Hematopoietic multipotent progenitor cell treated with erythropoietin and hydrocortisone succinate and interleukin-3 and kit ligand, for 15 days (in vitro differentiated cells): ENCODE data around the gene MLLT3.
"Not testable (repeated sequence)": the region's sequence is repeated elsewhere in the genome, so short reads cannot be mapped to it uniquely, and the experiment has no call there.

Source experiments
- DNase-seq: peaks from one replicate; pipeline ENCODE4 v3.0.0-alpha.2; 2015; ENCODE audit warnings: low spot score

MLLT3 gene

GRCh38 chr9:20622330-20623020 lies at the start of gene MLLT3:
Gene MLLT3 (minus strand): TSS chr9:20622499.
- DNase-seq, result peak; percentile 90

- DNase-seq, result no peak
Measured at GRCh38 chr9:20671635-20672034, 49.3 kb upstream of the MLLT3 start.

- DNase-seq, result no peak
Measured at GRCh38 chr9:20670395-20670794, 48.1 kb upstream of the MLLT3 start.

GRCh38 chr9:20664501-20664900 lies 42.2 kb upstream of the MLLT3 start:
- no peak for DNase-seq

- no peak for DNase-seq
Measured at GRCh38 chr9:20663133-20663532, 40.8 kb upstream of the MLLT3 start.

GRCh38 chr9:20662156-20662555 lies 39.9 kb upstream of the MLLT3 start:
- no peak for DNase-seq

GRCh38 chr9:20659474-20659967 lies 37.2 kb upstream of the MLLT3 start:
- DNase-seq, result no peak

- no peak for DNase-seq
Measured at GRCh38 chr9:20658677-20659473, 36.6 kb upstream of the MLLT3 start.

GRCh38 chr9:20658246-20658667 lies 36.0 kb upstream of the MLLT3 start:
- not testable (repeated sequence) for DNase-seq

- DNase-seq, result no peak
Measured at GRCh38 chr9:20651939-20652338, 29.6 kb upstream of the MLLT3 start.

GRCh38 chr9:20650750-20651299 lies 28.5 kb upstream of the MLLT3 start:
- no peak for DNase-seq

GRCh38 chr9:20650313-20650712 lies 28.0 kb upstream of the MLLT3 start:
- DNase-seq, result no peak

GRCh38 chr9:20649381-20649780 lies 27.1 kb upstream of the MLLT3 start:
- DNase-seq, result no peak

- DNase-seq, result no peak
Measured at GRCh38 chr9:20646656-20647055, 24.4 kb upstream of the MLLT3 start.

- DNase-seq, result no peak
Measured at GRCh38 chr9:20643660-20644059, 21.4 kb upstream of the MLLT3 start.

GRCh38 chr9:20642045-20642444 lies 19.7 kb upstream of the MLLT3 start:
- DNase-seq, result no peak

- peak; percentile 21 for DNase-seq
Measured at GRCh38 chr9:20640331-20641187, 18.3 kb upstream of the MLLT3 start.

GRCh38 chr9:20636888-20637440 lies 14.7 kb upstream of the MLLT3 start:
- no peak for DNase-seq

- DNase-seq, result no peak
Measured at GRCh38 chr9:20634895-20635294, 12.6 kb upstream of the MLLT3 start.

- no peak for DNase-seq
Measured at GRCh38 chr9:20632705-20633104, 10.4 kb upstream of the MLLT3 start.

- no peak for DNase-seq
Measured at GRCh38 chr9:20630241-20630943, 8.1 kb upstream of the MLLT3 start.
